T-cell (primary cell): ENCODE data around the gene TIAM1. TPM values are rescaled to one million over a fixed set of nuclear protein-coding genes. Genes with fewer than 3 reads are reported as not detected.

Experiments used
- ATAC-seq, 4 experiments: fragments of 200-7000 bp in 3 of 4; fragments of 150-1000 bp in 1 of 4; cut with Tn5 transposase; replicated peaks in 1 of 4; 1 replicate in 3 of 4; 2 replicates in 1 of 4; pipeline ENCODE4 v1.10.0; 2021; ENCODE audit warnings: moderate library complexity in 3 of 4, mild to moderate bottlenecking in 2 of 4, moderate number of reproducible peaks in 1 of 4
- CTCF ChIA-PET, 2 donors: fragments of 300-600 bp; sonication (Branson Sonifier 250); formaldehyde crosslinking; loops; one replicate each; lab custom pipeline; 2022; ENCODE audit warnings: antibody characterized with exemption in 2 of 2; lab: Charles Lee
- POLR2A ChIA-PET, 2 donors: fragments of 300-600 bp; sonication (Branson Sonifier 250); formaldehyde crosslinking; loops; one replicate each; lab custom pipeline; 2022; ENCODE audit warnings: antibody characterized with exemption in 2 of 2; lab: Charles Lee
- DNase-seq, 35 experiments: peaks; one replicate each; pipeline versions ENCODE4 v3.0.0 to v3.0.0-alpha.2; 2013 to 2023
- H3K27ac ChIP-seq: one replicate; pipeline ENCODE4 v1.5.1; 2013; ENCODE audit warnings: low read length
- H3K27me3 ChIP-seq, 2 experiments: replicated peaks in 1 of 2; 1 replicate in 1 of 2; 2 replicates in 1 of 2; pipeline versions ENCODE4 v1.6.1 to v1.7.0; 2013; ENCODE audit warnings: low read length in 1 of 2, mixed read lengths in 1 of 2; ENCODE audit not compliant: control insufficient read depth in 2 of 2, insufficient read depth in 2 of 2; ENCODE audit errors: extremely low read depth in 1 of 2
- H3K36me3 ChIP-seq, 2 donors: 1 replicate in 1 of 2; 2 replicates in 1 of 2; pipeline versions ENCODE4 v1.6.1 to v1.7.0; 2013; ENCODE audit warnings: low read length in 1 of 2; ENCODE audit not compliant: control insufficient read depth in 2 of 2, insufficient read depth in 1 of 2; ENCODE audit errors: extremely low read depth in 1 of 2
- H3K4me1 ChIP-seq, 2 experiments: 1 replicate in 1 of 2; 2 replicates in 1 of 2; pipeline versions ENCODE4 v1.6.1 to v1.7.0; 2013; ENCODE audit warnings: low read length in 2 of 2, mixed read lengths in 1 of 2; ENCODE audit not compliant: insufficient read depth in 2 of 2, control insufficient read depth in 1 of 2; ENCODE audit errors: extremely low read depth in 1 of 2
- H3K4me3 ChIP-seq, 2 donors: 1 replicate in 1 of 2; 2 replicates in 1 of 2; pipeline versions ENCODE4 v1.5.1 to v1.7.0; 2013; ENCODE audit warnings: mild to moderate bottlenecking in 2 of 2, low read length in 1 of 2, moderate library complexity in 1 of 2; ENCODE audit not compliant: control insufficient read depth in 1 of 2; ENCODE audit errors: extremely low read depth in 1 of 2
- H3K9me3 ChIP-seq: 2 replicates; pipeline ENCODE4 v1.7.0; 2013
- H3K27ac Mint-ChIP-seq, 2 donors: one replicate each; pipeline ENCODE4 v1.8.0; 2020 to 2021; ENCODE audit warnings: mild to moderate bottlenecking in 2 of 2, mixed read lengths in 2 of 2
- H3K27me3 Mint-ChIP-seq, 2 donors: one replicate each; pipeline ENCODE4 v1.8.0; 2021 to 2022; ENCODE audit warnings: mixed read lengths in 2 of 2
- H3K36me3 Mint-ChIP-seq: one replicate; pipeline ENCODE4 v1.8.0; 2021; ENCODE audit warnings: mixed read lengths
- H3K4me1 Mint-ChIP-seq, 3 donors: one replicate each; pipeline ENCODE4 v1.8.0; 2020 to 2022; ENCODE audit warnings: mixed read lengths in 3 of 3, mild to moderate bottlenecking in 1 of 3
- H3K4me3 Mint-ChIP-seq, 3 donors: one replicate each; pipeline ENCODE4 v1.8.0; 2020 to 2022; ENCODE audit warnings: mild to moderate bottlenecking in 3 of 3, mixed read lengths in 3 of 3, moderate library complexity in 3 of 3
- H3K9me3 Mint-ChIP-seq, 3 donors: one replicate each; pipeline ENCODE4 v1.8.0; 2020 to 2022; ENCODE audit warnings: mixed read lengths in 3 of 3
- WGBS: methylation state at CpG from one replicate; pipeline ENCODE4 v1.1.5; 2013; ENCODE audit warnings: missing lambda C conversion rate; ENCODE audit not compliant: insufficient coverage; 5-methylcytosine and 5-hydroxymethylcytosine counted together
- total RNA-seq, 35 experiments: library from RNA in 6 of 35; stranded (reverse) in 6 of 35; fragments of 120-200 nt in 1 of 35; gene quantifications; one replicate each; pipeline versions ENCODE4 v1.2.1 to v1.2.4 and lab custom pipeline; 2013 to 2026

The TIAM1 gene
- total RNA-seq, 5 donors from 2014 or later (not counting 1 experiment from before 2014, with no cell fraction given) = 60.8 to 79.4 (median 65.5) TPM

DNA sequence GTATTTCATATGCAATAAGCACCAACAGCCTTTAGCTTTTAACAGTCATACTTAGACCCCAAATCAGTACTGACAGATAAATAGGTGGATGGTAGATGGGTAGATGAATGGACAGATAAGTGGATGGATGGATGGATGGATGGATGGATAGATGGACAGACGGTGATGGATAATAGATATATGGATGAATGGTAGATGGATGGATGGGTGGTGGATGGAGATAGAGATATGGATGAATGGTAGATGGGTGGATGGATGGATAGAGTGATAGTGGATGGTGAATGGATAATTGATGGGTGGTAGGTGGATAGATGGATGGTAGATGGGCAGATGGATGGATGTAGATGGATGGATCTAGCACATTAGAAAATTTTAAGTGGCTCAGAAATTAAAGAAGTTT is 62.5 kb downstream of the TIAM1 start:
- Mint-ChIP-seq H3K4me3 (peak overlapping the region in 1 of 3 donors; percentile 12), H3K27me3 (no peaks in the 10 kb centered on the region), H3K4me1 (peaks cover 31 to 36% (median 34%) of the 10 kb centered on the region in 3 donors), H3K27ac (peak overlapping the region; percentile 1 to 89), H3K36me3 (no peaks in the 10 kb centered on the region), H3K9me3 (peaks cover 0 to 5% (median 0%) of the 10 kb centered on the region in 3 donors)
- ChIA-PET CTCF (no interaction called here), POLR2A (no interaction called here)
- DNase-seq = no peak
- H3K4me1 ChIP-seq = peaks cover 8 to 18% of the 10 kb centered on the region in 2 experiments
- H3K27me3 ChIP-seq = no peaks in the 10 kb centered on the region
- H3K9me3 ChIP-seq = no peaks in the 10 kb centered on the region
- no peak overlapping the region for H3K27ac ChIP-seq
- ATAC-seq = no peak
- peaks cover 0 to 4% of the 10 kb centered on the region in 2 donors for H3K36me3 ChIP-seq
- 92% methylated on average over 1 of the region's 1 CpG for WGBS
- H3K4me3 ChIP-seq = no peak overlapping the region

DNA sequence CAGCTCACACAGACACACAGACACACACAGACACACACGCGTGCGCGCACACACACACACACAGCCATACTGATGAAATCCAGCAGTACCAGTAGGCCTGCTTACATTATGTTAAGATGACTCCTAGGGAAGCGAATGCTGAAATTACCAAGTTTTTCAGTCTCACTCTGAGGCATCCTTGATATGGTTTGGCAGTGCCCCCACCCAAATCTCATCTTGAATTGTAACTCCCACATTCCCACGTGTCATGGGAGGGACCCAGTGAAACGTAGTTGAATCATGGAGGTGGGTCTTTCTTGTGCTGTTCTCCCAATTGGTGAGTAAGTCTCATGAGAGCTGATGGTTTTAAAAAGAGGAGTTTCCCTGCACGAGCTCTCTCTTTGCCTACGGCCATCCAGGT is 64.1 kb downstream of the TIAM1 start:
- no peak overlapping the region for H3K27ac ChIP-seq
- H3K4me1 ChIP-seq = peaks cover 8 to 16% of the 10 kb centered on the region in 2 experiments
- Mint-ChIP-seq H3K9me3 (peaks cover 0 to 5% (median 0%) of the 10 kb centered on the region in 3 donors), H3K4me3 (no peak overlapping the region), H3K4me1 (peaks cover 29 to 34% (median 31%) of the 10 kb centered on the region in 3 donors), H3K36me3 (no peaks in the 10 kb centered on the region), H3K27ac (no peak overlapping the region), H3K27me3 (no peaks in the 10 kb centered on the region)
- ChIA-PET POLR2A (no interaction called here), CTCF (interaction anchor here in 1 of 2 donors (0.6 kb wide), 1 partner anchor 15 kb away, joined by 6 read pairs; no protein-coding TSS in a partner anchor)
- no peak for DNase-seq
- H3K9me3 ChIP-seq = no peaks in the 10 kb centered on the region
- no peak for ATAC-seq
- H3K4me3 ChIP-seq = no peak overlapping the region
- no peaks in the 10 kb centered on the region for H3K27me3 ChIP-seq
- 100% methylated on average over 3 of the region's 9 CpGs for WGBS
- H3K36me3 ChIP-seq = peaks cover 0 to under 1% of the 10 kb centered on the region in 2 donors

DNA sequence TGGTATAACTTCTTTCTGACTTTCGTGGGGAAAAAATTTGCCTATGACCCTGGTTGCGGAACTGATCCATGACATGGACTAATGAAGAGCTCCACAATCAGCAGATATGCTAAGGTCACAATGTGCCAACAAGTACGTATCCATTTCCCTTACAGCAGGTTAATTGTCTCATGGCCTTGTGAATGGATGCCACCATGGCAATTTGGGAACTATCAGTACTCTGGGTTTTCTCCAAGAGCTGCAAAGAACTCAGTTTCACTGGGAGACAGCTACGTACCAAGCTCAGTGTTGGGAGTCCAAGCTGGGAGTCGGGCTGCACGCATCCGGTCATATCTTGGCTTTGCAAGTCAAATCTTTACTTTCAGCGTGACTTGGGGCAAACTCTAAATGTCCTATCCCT is 64.8 kb downstream of the TIAM1 start:
- Mint-ChIP-seq H3K27ac (no peak overlapping the region), H3K9me3 (peaks cover 0 to 5% (median 0%) of the 10 kb centered on the region in 3 donors), H3K36me3 (no peaks in the 10 kb centered on the region), H3K27me3 (no peaks in the 10 kb centered on the region), H3K4me3 (no peak overlapping the region), H3K4me1 (peaks cover 24 to 28% (median 28%) of the 10 kb centered on the region in 3 donors)
- WGBS = 86% methylated on average over 1 of the region's 8 CpGs
- Histone ChIP-seq H3K36me3 (no peaks in the 10 kb centered on the region), H3K4me1 (peaks cover 8 to 11% of the 10 kb centered on the region in 2 experiments), H3K27me3 (no peaks in the 10 kb centered on the region), H3K4me3 (no peak overlapping the region), H3K9me3 (no peaks in the 10 kb centered on the region), H3K27ac (no peak overlapping the region)
- ATAC-seq (no peak), DNase-seq (no peak)
- ChIA-PET CTCF (no interaction called here), POLR2A (interaction anchor here (0.5 to 0.7 kb wide), 2 partner anchors 14 to 22 kb away, joined by 3 to 4 read pairs; no protein-coding TSS in a partner anchor)

DNA sequence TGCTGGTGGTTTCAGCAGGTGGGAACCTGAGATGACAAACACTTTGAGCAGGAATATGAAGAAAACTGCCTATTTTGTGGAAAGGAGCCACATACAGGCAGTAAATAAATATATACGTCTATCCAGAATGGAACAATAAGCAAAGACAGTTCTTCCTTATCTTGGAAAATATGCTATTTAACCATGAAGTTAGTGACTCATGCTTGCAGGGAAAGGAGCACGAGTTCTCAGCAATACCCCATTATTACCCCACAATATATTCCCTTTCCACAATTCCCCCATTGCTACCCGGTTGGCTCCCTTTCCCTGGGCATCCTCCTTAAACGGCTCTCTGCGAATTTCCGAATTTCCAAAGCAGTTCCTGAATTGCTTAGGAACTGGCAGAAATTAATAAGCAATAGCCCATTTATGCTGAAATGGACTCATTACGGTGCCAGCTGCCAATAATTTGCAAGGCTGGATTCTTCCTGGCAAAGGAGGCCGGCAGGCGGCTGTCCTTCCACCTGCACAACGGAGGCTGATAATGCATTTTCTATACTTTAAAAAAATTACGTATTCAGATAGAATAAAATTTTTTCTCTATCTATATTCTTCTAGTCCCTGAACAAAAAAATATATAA is 65.4 kb downstream of the TIAM1 start:
- DNase-seq = no peak
- no peaks in the 10 kb centered on the region for H3K36me3 Mint-ChIP-seq
- H3K27ac ChIP-seq = no peak overlapping the region
- no peak overlapping the region for H3K4me3 Mint-ChIP-seq
- no peaks in the 10 kb centered on the region for H3K36me3 ChIP-seq
- H3K4me3 ChIP-seq = no peak overlapping the region
- H3K27me3 ChIP-seq = no peaks in the 10 kb centered on the region
- no peak overlapping the region for H3K27ac Mint-ChIP-seq
- peaks cover 0 to 5% (median 2%) of the 10 kb centered on the region in 3 donors for H3K9me3 Mint-ChIP-seq
- POLR2A ChIA-PET = interaction anchor here in 1 of 2 donors (0.7 kb wide), 1 partner anchor 15 kb away, joined by 3 read pairs; no protein-coding TSS in a partner anchor
- H3K4me1 ChIP-seq = peaks cover 8 to 11% of the 10 kb centered on the region in 2 experiments
- 100% methylated on average over 5 of the region's 11 CpGs for WGBS
- H3K4me1 Mint-ChIP-seq = peaks cover 19 to 24% (median 22%) of the 10 kb centered on the region in 3 donors
- no peaks in the 10 kb centered on the region for H3K27me3 Mint-ChIP-seq
- H3K9me3 ChIP-seq = no peaks in the 10 kb centered on the region
- ATAC-seq = no peak
- CTCF ChIA-PET = no interaction called here

DNA sequence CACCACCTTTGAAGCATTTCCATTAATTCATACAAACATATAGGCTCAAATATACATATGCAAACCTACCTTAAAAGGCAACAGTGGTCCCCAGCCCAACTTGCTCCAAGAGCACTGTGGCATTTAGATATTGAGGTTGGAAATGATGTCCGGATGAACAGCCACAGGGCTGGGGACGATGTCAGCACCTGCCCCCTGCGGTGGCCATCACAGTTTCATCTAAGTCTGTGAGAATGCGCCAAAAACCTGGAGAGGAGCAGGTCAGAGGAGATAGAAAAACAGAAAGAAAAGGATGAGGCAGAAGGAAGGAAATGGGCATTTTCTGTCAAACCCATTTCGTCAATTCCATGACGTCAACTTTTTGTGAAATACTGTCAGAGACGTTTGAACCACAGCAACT is 67.4 kb downstream of the TIAM1 start:
- Histone ChIP-seq H3K4me1 (peaks cover 0 to 8% of the 10 kb centered on the region in 2 experiments), H3K9me3 (peaks cover 2% of the 10 kb centered on the region), H3K27ac (no peak overlapping the region), H3K27me3 (no peaks in the 10 kb centered on the region), H3K36me3 (no peaks in the 10 kb centered on the region), H3K4me3 (no peak overlapping the region)
- Mint-ChIP-seq H3K36me3 (no peaks in the 10 kb centered on the region), H3K27me3 (no peaks in the 10 kb centered on the region), H3K27ac (no peak overlapping the region), H3K4me1 (peaks cover 11 to 19% (median 17%) of the 10 kb centered on the region in 3 donors), H3K4me3 (no peak overlapping the region), H3K9me3 (peaks cover 0 to 7% (median 6%) of the 10 kb centered on the region in 3 donors)
- POLR2A ChIA-PET = no interaction called here
- CTCF ChIA-PET = no interaction called here
- ATAC-seq = no peak
- DNase-seq = no peak
- 92% methylated on average over 4 of the region's 7 CpGs for WGBS

DNA sequence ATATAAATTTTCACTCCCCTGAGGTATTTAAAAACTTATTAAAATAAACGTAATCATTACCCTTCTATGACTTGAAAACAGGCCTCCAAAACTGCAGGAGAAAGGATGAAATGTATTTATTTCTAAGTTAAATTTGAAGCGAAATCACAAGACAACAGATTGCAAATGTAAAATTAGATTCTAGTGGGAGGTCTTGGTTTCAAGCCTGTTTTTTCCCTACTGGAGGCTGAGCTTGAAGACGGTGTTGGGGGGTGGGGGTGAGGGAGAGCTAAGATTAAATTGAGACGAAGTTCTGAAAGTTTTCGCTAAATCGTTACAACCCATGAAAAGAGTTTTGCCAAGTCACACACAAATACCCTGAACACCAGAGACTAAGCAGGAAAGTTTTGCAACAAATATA is 68.2 kb downstream of the TIAM1 start:
- Histone ChIP-seq H3K4me1 (peaks cover 0 to 8% of the 10 kb centered on the region in 2 experiments), H3K36me3 (no peaks in the 10 kb centered on the region), H3K27ac (no peak overlapping the region), H3K27me3 (no peaks in the 10 kb centered on the region), H3K4me3 (no peak overlapping the region), H3K9me3 (peaks cover 2% of the 10 kb centered on the region)
- ATAC-seq = no peak
- peaks cover 6 to 19% (median 16%) of the 10 kb centered on the region in 3 donors for H3K4me1 Mint-ChIP-seq
- no peaks in the 10 kb centered on the region for H3K27me3 Mint-ChIP-seq
- 100% methylated on average over 1 of the region's 6 CpGs for WGBS
- peaks cover 0 to 6% (median 4%) of the 10 kb centered on the region in 3 donors for H3K9me3 Mint-ChIP-seq
- no peaks in the 10 kb centered on the region for H3K36me3 Mint-ChIP-seq
- ChIA-PET POLR2A (no interaction called here), CTCF (no interaction called here)
- H3K4me3 Mint-ChIP-seq = no peak overlapping the region
- DNase-seq = no peak
- H3K27ac Mint-ChIP-seq = no peak overlapping the region
